Endodermal cell (in vitro differentiated cells): ENCODE results near the gene RPL10A. TPM values are rescaled to one million over a fixed set of nuclear protein-coding genes. Genes with fewer than 3 reads are reported as not detected.

Experiments
- DNase-seq: peaks from one replicate; pipeline ENCODE4 v3.0.0-alpha.2; 2017
- H3K27ac ChIP-seq: 2 replicates; pipeline ENCODE4 v1.5.1; 2013; ENCODE audit warnings: mild to moderate bottlenecking, low read depth, low read length, moderate library complexity
- H3K27me3 ChIP-seq: 2 replicates; pipeline ENCODE4 v1.6.1; 2013; ENCODE audit warnings: mild to moderate bottlenecking, low read length, moderate library complexity; ENCODE audit not compliant: insufficient read depth, control insufficient read depth, poor library complexity, severe bottlenecking
- H3K36me3 ChIP-seq: 2 replicates; pipeline ENCODE4 v1.7.0; 2013; ENCODE audit warnings: mild to moderate bottlenecking, low read length, moderate library complexity; ENCODE audit not compliant: control insufficient read depth, insufficient read depth
- H3K4me1 ChIP-seq: one replicate; pipeline ENCODE4 v1.7.0; 2013; ENCODE audit warnings: low read length; ENCODE audit not compliant: control insufficient read depth, insufficient read depth
- H3K4me3 ChIP-seq: 2 replicates; pipeline ENCODE4 v1.5.1; 2013; ENCODE audit warnings: mild to moderate bottlenecking, low read length, moderate library complexity
- H3K9ac ChIP-seq: 2 replicates; pipeline ENCODE4 v1.6.1; 2013; ENCODE audit warnings: mild to moderate bottlenecking, low read length, moderate library complexity; ENCODE audit not compliant: poor library complexity, severe bottlenecking; ENCODE audit errors: extremely low read depth
- H3K9me3 ChIP-seq: 2 replicates; pipeline ENCODE4 v1.6.1; 2013; ENCODE audit warnings: mild to moderate bottlenecking, low read length, moderate library complexity; ENCODE audit not compliant: control insufficient read depth
- H3K27ac Mint-ChIP-seq: 2 replicates; pipeline ENCODE4 v1.8.0; 2020; ENCODE audit warnings: mixed read lengths
- H3K27me3 Mint-ChIP-seq: 2 replicates; pipeline ENCODE4 v1.8.0; 2021; ENCODE audit warnings: mild to moderate bottlenecking, mixed read lengths; ENCODE audit not compliant: insufficient read depth
- H3K36me3 Mint-ChIP-seq: 2 replicates; pipeline ENCODE4 v1.8.0; 2020; ENCODE audit warnings: low read depth, mixed read lengths
- H3K4me1 Mint-ChIP-seq: 2 replicates; pipeline ENCODE4 v1.8.0; 2020; ENCODE audit warnings: mixed read lengths
- H3K4me3 Mint-ChIP-seq: 2 replicates; pipeline ENCODE4 v1.8.0; 2020; ENCODE audit warnings: mild to moderate bottlenecking, moderate library complexity, mixed read lengths
- H3K9me3 Mint-ChIP-seq: 2 replicates; pipeline ENCODE4 v1.8.0; 2020; ENCODE audit warnings: mild to moderate bottlenecking, mixed read lengths
- WGBS, 2 experiments: methylation state at CpG; one replicate each; pipeline versions ENCODE4 v1.1.5 to v1.1.7; 2013; ENCODE audit warnings: missing lambda C conversion rate in 2 of 2, mixed read lengths in 1 of 2; ENCODE audit not compliant: insufficient coverage in 1 of 2, insufficient read length in 1 of 2; 5-methylcytosine and 5-hydroxymethylcytosine counted together
- total RNA-seq, 2 donors: library from RNA; stranded (reverse); fragmentation: NEBNext Ultra II Directional in 1 of 2; extraction: Animal tissue kit (Norgen Biotek cat#: 25700) in 1 of 2; gene quantifications; 2 replicates in 1 of 2; 3 replicates in 1 of 2; pipeline ENCODE4 v1.2.1, GENCODE V29; 2021
- TF ChIP-seq, protein P1 (sequence below): fragments of 200-600 bp; sonication (generic); conservative IDR thresholded peaks from 2 replicates; pipeline ENCODE4 v1.5.0; 2021; ENCODE audit warnings: antibody characterized with exemption, mild to moderate bottlenecking

RPL10A gene
- total RNA-seq, 2 donors from 2014 or later, result 1,411 to 1,652 TPM

DNA sequence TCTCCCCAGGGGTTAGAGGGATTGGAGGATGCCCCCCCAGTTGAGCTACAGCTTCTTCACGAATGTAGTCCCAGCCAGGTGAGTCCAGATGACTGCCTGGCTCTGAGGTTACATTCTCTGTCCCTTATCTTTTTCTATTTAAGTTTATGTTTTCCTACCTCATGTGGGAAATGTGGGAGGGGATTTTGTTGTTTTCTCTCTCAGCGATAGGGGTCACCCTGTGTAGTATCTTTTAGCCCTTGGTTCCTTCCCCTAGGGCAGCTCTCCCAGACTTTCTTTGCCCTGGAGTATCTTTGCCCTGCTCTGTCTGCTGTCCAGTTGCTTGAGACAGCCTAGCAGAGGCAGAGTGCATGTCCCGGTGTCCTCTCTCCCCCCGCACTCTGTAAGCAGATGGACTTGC is 10.3 kb upstream of the RPL10A start:
- no peak overlapping the region for H3K4me3 ChIP-seq
- Mint-ChIP-seq H3K4me3 (no peak overlapping the region), H3K4me1 (peaks cover 16% of the 10 kb centered on the region), H3K27me3 (peaks cover 8% of the 10 kb centered on the region), H3K27ac (no peak overlapping the region), H3K36me3 (peaks cover 37% of the 10 kb centered on the region), H3K9me3 (no peaks in the 10 kb centered on the region)
- TF ChIP-seq, protein P1, sequence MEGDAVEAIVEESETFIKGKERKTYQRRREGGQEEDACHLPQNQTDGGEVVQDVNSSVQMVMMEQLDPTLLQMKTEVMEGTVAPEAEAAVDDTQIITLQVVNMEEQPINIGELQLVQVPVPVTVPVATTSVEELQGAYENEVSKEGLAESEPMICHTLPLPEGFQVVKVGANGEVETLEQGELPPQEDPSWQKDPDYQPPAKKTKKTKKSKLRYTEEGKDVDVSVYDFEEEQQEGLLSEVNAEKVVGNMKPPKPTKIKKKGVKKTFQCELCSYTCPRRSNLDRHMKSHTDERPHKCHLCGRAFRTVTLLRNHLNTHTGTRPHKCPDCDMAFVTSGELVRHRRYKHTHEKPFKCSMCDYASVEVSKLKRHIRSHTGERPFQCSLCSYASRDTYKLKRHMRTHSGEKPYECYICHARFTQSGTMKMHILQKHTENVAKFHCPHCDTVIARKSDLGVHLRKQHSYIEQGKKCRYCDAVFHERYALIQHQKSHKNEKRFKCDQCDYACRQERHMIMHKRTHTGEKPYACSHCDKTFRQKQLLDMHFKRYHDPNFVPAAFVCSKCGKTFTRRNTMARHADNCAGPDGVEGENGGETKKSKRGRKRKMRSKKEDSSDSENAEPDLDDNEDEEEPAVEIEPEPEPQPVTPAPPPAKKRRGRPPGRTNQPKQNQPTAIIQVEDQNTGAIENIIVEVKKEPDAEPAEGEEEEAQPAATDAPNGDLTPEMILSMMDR, result peak; percentile 44
- peaks cover 6% of the 10 kb centered on the region for H3K4me1 ChIP-seq
- no peak overlapping the region for H3K9ac ChIP-seq
- H3K36me3 ChIP-seq, result peaks cover 25% of the 10 kb centered on the region
- DNase-seq, result peak; percentile 50
- no peaks in the 10 kb centered on the region for H3K9me3 ChIP-seq
- no peak overlapping the region for H3K27ac ChIP-seq
- WGBS, 2 experiments, result 84 to 93% methylated on average over 2 to 4 of the region's 4 CpGs
- H3K27me3 ChIP-seq, result no peaks in the 10 kb centered on the region

DNA sequence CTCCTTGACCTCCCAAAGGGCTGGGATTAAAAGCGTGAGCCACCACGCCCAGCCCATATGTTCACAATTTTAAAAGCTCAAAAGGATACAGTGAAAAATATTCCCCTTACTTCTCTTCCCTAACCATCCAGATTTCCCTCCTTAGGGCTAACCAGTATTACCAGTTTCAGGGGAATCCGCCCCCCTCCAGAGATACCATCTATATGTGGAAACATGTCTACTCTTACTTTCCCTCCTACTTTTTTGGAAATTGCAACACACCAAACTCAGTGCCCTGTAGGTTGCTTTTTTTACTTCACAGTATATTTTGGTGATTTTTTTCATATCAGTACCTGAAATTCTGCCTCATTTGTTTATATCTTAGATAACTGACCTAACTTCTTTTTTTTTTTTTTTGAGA is 6.9 kb upstream of the RPL10A start:
- TF ChIP-seq, protein P1, result no peak
- Histone ChIP-seq H3K27me3 (no peaks in the 10 kb centered on the region), H3K27ac (no peak overlapping the region), H3K9me3 (no peaks in the 10 kb centered on the region), H3K4me1 (no peaks in the 10 kb centered on the region), H3K36me3 (peaks cover 36% of the 10 kb centered on the region), H3K9ac (no peak overlapping the region), H3K4me3 (no peak overlapping the region)
- H3K9me3 Mint-ChIP-seq, result no peaks in the 10 kb centered on the region
- peaks cover 7% of the 10 kb centered on the region for H3K4me1 Mint-ChIP-seq
- DNase-seq, result no peak
- no peak overlapping the region for H3K4me3 Mint-ChIP-seq
- H3K36me3 Mint-ChIP-seq, result peaks cover 48% of the 10 kb centered on the region
- H3K27me3 Mint-ChIP-seq, result no peaks in the 10 kb centered on the region
- 79 to 90% methylated on average over 2 to 3 of the region's 3 CpGs for WGBS, 2 experiments
- H3K27ac Mint-ChIP-seq, result no peak overlapping the region

DNA sequence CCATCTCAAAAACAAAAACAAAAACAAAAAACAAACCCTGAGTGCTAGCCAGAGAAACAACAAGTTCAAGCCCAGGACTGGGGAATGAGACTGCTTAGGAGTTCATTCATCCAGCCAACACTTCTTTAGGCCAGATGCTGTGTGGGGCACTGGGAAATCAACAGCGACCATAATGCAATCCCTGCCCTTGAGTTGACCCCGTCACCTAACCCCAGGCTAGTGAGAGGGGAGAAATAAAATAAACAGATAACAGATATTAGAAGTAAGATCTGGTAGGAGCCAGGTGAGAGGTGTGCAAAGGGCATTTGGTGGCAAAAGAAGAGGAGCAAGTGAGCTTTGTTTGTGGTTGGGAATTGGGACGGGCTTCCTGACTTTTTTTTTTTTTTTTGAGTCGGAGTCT is 4.9 kb upstream of the RPL10A start:
- Histone ChIP-seq H3K9ac (no peak overlapping the region), H3K27me3 (no peaks in the 10 kb centered on the region), H3K4me1 (no peaks in the 10 kb centered on the region), H3K27ac (no peak overlapping the region), H3K9me3 (no peaks in the 10 kb centered on the region), H3K36me3 (peaks cover 41% of the 10 kb centered on the region), H3K4me3 (no peak overlapping the region)
- H3K27ac Mint-ChIP-seq, result no peak overlapping the region
- peaks cover under 1% of the 10 kb centered on the region for H3K4me1 Mint-ChIP-seq
- TF ChIP-seq, protein P1, result no peak
- H3K9me3 Mint-ChIP-seq, result no peaks in the 10 kb centered on the region
- no peaks in the 10 kb centered on the region for H3K27me3 Mint-ChIP-seq
- no peak overlapping the region for H3K4me3 Mint-ChIP-seq
- peaks cover 54% of the 10 kb centered on the region for H3K36me3 Mint-ChIP-seq
- no peak for DNase-seq
- WGBS, 2 experiments, result 94 to 100% methylated on average over 2 to 4 of the region's 4 CpGs
